Kidney capillary endothelial cell (primary cell): ENCODE measurements around the gene ARID1A.
"Not testable (repeated sequence)": the region's sequence is repeated elsewhere in the genome, so short reads cannot be mapped to it uniquely, and the experiment has no call there.

Experiments used
- DNase-seq: peaks from one replicate; pipeline ENCODE4 v3.0.0-alpha.2; 2018; ENCODE audit warnings: low spot score

ARID1A gene

DNA sequence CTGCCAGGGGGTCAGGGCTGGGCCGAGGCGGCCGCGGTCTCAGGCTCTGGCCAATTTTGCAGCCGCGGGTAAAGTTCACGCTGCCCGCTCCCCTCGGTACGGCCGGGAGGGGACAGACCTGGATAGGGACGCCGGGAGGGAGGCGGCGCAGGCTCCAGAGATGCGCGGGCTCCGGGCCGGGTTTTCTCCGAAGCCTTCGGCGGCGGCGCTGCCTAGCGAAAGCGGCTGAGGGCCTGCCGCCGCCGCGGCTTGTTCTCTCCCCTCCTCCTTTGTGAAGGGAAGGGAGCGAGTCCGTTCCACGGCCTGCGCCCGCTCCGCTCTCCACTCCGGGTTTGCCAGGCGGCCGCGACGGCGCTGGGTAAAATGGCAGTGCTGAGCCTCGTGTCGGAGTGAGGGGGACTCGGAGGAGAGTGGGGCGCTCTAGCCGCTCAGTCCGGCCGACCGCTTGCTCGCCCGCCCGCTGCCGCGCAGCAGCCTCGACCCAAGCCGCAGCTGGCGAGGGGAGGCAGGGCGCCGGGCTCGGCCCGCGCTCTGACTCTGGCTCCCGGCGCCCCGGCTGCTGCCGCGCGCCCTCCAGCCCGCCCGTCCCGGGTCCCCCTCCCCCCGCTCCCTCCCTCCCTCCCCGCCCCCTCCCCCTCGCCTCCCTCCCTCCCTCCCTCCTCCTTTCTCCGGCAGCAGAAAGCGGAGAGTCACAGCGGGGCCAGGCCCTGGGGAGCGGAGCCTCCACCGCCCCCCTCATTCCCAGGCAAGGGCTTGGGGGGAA is at the start of gene ARID1A:
Gene ARID1A, plus strand, starts transcription at position 660 of the 763 bp plus-strand sequence. CDS start 389 bp downstream, outside the sequence.
- DNase-seq = peak; percentile 93

DNA sequence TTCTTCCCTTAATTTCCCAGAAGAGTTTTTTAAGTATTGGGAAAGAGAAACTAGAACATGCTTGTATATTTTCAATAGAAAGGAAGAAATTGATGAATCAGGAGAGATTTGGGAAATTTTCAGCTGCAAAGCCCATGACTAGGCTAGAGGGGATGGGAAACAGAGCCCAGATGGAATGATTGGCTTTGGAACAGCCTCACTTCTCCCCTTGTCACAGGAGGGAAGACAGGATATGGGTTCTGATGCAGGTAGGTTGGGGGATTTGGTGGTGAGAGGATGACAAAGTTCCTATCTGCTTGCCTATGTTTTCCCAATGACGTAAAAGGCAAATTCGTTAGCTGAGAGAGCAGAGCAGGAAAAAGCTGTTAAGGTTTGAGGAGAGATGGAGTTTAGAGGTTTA is 31.0 kb upstream of the ARID1A start:
- no peak for DNase-seq

- DNase-seq = no peak
Measured at GRCh38 chr1:26666855-26667254, 29.0 kb upstream of the ARID1A start.

DNA sequence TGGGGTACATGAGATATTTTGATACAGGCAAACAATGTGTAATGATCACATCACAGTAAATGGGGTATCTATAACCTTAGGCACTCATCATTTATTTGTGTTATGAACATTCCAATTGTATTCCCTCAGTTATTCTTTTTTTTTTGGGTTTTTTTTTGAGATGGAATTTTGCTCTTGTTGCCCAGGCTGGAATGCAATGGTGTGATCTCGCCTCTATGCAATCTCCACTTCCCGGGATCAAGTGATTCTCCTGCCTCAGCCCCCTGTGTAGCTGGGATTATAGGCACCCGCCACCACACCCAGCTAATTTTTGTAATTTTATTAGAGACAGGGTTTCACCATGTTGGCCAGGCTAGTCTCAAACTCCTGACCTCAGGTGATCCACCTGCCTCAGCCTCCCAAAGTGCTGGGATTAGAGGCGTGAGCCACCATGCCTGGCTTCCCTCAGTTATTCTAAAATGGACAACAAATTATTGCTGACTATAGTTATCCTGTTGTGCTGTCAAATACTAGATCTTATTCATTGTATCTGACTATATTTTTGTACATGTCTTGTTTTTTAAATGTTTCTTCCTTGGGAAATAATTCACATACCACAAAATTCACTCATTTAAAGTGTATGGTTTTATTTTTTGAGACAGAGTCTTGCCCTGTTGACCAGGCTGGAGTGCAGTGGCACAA is 27.6 kb upstream of the ARID1A start:
- DNase-seq = not testable (repeated sequence)

- no peak for DNase-seq
Measured at GRCh38 chr1:26677306-26678115, 18.3 kb upstream of the ARID1A start.

GRCh38 chr1:26684763-26685508 is 10.9 kb upstream of the ARID1A start:
- DNase-seq = no peak

GRCh38 chr1:26686795-26687194 is 9.0 kb upstream of the ARID1A start:
- no peak for DNase-seq

GRCh38 chr1:26689504-26689903 is 6.3 kb upstream of the ARID1A start:
- no peak for DNase-seq

- no peak for DNase-seq
Measured at GRCh38 chr1:26690157-26690556, 5.7 kb upstream of the ARID1A start.

GRCh38 chr1:26690576-26691031 is 5.2 kb upstream of the ARID1A start:
- DNase-seq = no peak

DNA sequence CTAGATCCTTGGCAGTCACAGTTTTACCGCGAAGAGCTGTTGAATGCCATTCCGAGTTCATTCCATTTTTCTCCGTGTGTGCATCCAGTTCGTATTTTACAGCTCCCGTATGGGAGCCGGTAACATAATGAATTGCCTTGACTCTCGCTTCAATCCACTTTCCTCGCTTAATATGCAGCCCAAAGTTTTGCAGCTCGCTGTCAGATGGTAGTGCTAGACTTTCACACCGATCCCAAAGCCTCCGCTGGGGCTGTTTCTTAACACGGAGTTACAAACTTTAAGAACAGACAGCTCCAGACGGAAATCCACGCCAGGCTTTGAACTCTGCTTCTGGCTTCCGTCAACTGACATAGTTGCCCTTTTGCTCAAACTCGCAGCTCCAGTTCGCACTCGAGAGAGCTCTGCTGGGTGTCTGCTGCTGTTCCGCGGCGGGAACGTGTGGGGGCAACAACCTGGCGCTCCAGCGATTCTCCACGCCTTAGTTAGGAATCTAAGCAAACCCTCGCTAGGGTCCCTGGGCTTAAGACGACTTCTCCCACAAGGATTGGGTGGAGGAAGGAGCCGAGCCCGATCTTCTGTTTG is 3.5 kb upstream of the ARID1A start:
- DNase-seq = peak; percentile 85

- peak; percentile 96 for DNase-seq
Measured at GRCh38 chr1:26692793-26693490, 2.9 kb upstream of the ARID1A start.

GRCh38 chr1:26693599-26694572 is 1.9 kb upstream of the ARID1A start:
- no peak for DNase-seq

DNA sequence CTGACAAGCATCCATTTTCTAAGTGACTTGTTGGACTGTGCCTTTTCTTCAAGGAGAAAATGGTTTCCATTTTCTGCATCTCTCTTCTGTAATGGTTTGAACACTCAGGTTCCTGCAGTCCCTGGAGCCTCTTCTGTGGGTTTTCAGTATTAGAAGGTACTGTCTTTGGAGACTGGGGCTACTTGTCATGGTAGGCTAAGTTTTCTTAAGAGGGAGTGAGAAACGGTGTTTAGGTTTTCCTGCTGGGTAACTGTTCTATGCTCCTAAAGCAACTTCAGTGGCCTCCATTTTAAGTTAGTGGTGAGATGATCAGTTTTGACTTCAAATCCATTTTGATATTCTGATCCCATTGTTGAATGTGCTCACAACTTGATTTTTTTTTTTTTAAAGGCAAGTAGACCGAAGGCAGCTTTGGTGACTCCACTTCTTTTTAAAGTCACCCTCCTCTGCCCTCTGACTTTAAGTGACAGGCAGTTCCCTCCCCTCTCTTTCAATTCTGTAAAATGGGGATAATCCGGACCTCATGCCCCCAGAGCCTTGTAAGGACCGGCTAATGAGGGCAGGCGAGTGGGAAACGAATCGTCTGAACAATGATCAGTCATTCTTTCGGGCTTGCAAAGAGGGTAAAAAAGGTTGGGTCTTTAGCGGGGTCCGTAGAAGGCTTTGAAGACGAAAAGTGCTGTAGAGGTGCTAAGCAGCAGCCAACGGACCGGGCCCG is 1.0 kb upstream of the ARID1A start:
- no peak for DNase-seq

GRCh38 chr1:26696119-26696653 is 371 bp downstream of the ARID1A start:
- no peak for DNase-seq

GRCh38 chr1:26696654-26697430 is 1.0 kb downstream of the ARID1A start:
- DNase-seq = no peak

GRCh38 chr1:26697431-26697977 is 1.7 kb downstream of the ARID1A start:
- DNase-seq = no peak
